Stimulated activated CD4-positive, alpha-beta T cell treated with anti-CD3 and anti-CD28 coated beads, Interleukin-2, amount 100 ng/mL, for 24 hours (primary cell): Measurements from ENCODE around the gene TAS2R43.
"Not testable (repeated sequence)": the region's sequence is repeated elsewhere in the genome, so short reads cannot be mapped to it uniquely, and the experiment has no call there.

Source experiments
- DNase-seq, 2 donors: peaks; one replicate each; pipeline ENCODE4 v3.0.0-alpha.2; 2020

Gene TAS2R43

DNA sequence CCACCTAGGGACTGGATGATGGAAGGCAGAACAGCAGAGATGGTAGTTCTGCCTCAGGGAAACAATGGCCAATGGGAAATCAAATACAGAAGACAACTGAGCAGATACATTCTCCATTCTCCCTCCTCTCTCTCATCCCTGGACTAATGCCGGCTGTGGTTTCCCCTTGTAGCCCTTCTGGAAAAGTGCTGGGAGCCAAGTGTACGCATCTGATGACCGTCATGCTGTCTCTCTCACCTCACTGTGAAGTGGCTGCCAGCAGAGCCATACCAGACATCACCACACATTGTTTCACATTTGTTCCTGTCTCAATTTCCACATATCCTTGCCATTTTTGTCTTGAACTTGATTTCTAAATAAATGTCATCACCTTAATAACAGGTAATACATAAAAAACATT is 33.1 kb downstream of the TAS2R43 start:
- no peak for DNase-seq

GRCh38 chr12:11055306-11055705 is 36.8 kb downstream of the TAS2R43 start:
- DNase-seq, result no peak

GRCh38 chr12:11049806-11050531 is 42.1 kb downstream of the TAS2R43 start:
- DNase-seq, result not testable (repeated sequence)

DNA sequence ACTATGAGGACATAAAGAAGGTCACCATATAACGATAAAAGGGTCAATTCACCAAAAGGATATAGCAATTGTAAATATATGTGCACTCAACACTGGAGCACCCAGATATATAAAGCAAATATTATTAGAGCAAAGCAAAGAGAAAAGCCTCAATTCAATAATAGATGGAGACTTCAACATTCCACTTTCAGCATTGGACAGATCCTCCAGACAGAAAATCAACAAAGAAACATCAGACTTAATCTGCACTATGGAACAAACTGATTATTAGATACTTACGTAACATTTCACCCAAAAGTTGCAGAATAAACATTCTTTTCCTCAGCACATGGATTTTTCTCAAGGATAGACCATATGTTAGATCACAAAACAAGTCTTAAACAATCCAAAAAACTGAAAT is 50.7 kb downstream of the TAS2R43 start:
- DNase-seq, result not testable (repeated sequence)
